ENCODE measurements around the gene TMEM59L. TPM values are rescaled to one million over a fixed set of nuclear protein-coding genes. Genes with fewer than 3 reads are reported as not detected.

TMEM59L gene
- total and polyA plus RNA-seq, 9 of the 15 experiments (the other 6 are each of a cell fraction or from before 2014, with no cell fraction given), result 0.37 TPM; not detected in 8

DNA sequence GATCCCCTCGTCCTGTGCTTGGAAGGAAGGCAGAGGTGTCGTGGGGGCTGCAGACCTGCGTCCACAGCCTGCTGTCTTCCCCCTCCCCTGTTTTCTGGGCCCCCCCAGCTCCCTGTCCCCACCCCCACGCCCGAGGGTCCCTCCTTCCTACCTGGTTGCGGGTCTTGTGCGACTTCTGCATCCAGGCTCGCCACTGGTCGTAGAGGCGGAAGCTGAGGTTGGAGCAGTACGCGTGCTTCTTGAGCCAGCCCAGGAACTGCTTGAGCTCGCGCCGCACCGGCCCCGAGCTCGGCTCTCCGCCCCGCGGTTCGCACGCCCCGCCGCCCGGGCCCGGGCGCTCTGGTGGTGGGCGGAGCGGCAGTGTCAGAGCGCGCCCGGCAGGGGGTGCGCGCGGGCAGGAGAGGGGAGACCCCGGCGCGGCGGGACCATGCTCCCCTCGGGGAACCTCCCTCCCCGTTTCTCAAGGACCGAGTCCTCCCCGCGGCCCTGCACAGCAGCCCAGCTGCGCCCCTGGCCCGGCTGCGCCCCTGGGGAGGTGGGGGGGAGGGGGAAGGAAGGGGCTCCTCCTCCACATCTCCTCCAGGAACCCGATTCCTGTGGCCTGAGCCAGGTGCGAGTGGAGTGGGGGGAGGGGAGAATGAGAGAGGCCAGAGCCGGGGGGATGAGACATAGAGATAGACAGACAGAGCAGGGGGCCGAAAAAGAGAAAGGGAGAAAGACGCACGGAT is 18.4 kb upstream of the TMEM59L start (continued):
- TF ChIP-seq, protein P1, sequence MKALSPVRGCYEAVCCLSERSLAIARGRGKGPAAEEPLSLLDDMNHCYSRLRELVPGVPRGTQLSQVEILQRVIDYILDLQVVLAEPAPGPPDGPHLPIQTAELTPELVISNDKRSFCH (CRISPR knock-in tag; IDR thresholded peaks at IDR 0.05), result no peak
- TF ChIP-seq, protein P1 (tag; IDR thresholded peaks at IDR 0.05), result 0 out of 2 replicates have a peak, but pooled peaks have one; percentile 30
- TF ChIP-seq FIP1L1 (IDR thresholded peaks at IDR 0.05; ENCODE audit: low read depth, low read length, poor library complexity, severe bottlenecking) (peak; percentile 70), ETV5 (CRISPR knock-in tag; IDR thresholded peaks at IDR 0.05; ENCODE audit: low read depth) (0 out of 2 replicates have a peak, but pooled peaks have one; percentile 27), ZNF311 (CRISPR knock-in tag; IDR thresholded peaks at IDR 0.05) (no peak), CAMTA2 (CRISPR knock-in tag; conservative IDR thresholded peaks at IDR 0.05) (no peak), GABPB2 (CRISPR knock-in tag; conservative IDR thresholded peaks at IDR 0.05) (no peak), ZNF699 (CRISPR knock-in tag; IDR thresholded peaks at IDR 0.05; ENCODE audit: insufficient replicate concordance) (no peak), MAFG (tag; conservative IDR thresholded peaks at IDR 0.05) (no peak), RBM17 (IDR thresholded peaks at IDR 0.05; ENCODE audit: borderline replicate concordance, low read depth, low read length) (no peak), NCOA2 (IDR thresholded peaks at IDR 0.05; ENCODE audit: partially characterized antibody in 2 of 2) (no peak), TAF1 (IDR thresholded peaks at IDR 0.05; ENCODE audit: control insufficient read depth, extremely low read depth, insufficient read depth, low read length, severe bottlenecking) (no peak), SREBF2 (CRISPR knock-in tag; IDR thresholded peaks at IDR 0.05) (no peak), SAP30 (IDR thresholded peaks at IDR 0.05; ENCODE audit: borderline replicate concordance, insufficient read depth, low read depth, low read length, poor library complexity, severe bottlenecking) (no peak), ASH1L (IDR thresholded peaks at IDR 0.05; ENCODE audit: borderline replicate concordance, low read depth, partially characterized antibody) (no peak), ZKSCAN1 (IDR thresholded peaks at IDR 0.05; ENCODE audit: low read depth, low read length) (no peak), SNIP1 (IDR thresholded peaks at IDR 0.05; ENCODE audit: low read depth) (peak; percentile 82), BCL6 (CRISPR knock-in tag; IDR thresholded peaks at IDR 0.05) (no peak)
- TF ChIP-seq, protein P2, sequence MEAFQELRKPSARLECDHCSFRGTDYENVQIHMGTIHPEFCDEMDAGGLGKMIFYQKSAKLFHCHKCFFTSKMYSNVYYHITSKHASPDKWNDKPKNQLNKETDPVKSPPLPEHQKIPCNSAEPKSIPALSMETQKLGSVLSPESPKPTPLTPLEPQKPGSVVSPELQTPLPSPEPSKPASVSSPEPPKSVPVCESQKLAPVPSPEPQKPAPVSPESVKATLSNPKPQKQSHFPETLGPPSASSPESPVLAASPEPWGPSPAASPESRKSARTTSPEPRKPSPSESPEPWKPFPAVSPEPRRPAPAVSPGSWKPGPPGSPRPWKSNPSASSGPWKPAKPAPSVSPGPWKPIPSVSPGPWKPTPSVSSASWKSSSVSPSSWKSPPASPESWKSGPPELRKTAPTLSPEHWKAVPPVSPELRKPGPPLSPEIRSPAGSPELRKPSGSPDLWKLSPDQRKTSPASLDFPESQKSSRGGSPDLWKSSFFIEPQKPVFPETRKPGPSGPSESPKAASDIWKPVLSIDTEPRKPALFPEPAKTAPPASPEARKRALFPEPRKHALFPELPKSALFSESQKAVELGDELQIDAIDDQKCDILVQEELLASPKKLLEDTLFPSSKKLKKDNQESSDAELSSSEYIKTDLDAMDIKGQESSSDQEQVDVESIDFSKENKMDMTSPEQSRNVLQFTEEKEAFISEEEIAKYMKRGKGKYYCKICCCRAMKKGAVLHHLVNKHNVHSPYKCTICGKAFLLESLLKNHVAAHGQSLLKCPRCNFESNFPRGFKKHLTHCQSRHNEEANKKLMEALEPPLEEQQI (IDR thresholded peaks at IDR 0.05), result no peak
- TF ChIP-seq, protein P3, sequence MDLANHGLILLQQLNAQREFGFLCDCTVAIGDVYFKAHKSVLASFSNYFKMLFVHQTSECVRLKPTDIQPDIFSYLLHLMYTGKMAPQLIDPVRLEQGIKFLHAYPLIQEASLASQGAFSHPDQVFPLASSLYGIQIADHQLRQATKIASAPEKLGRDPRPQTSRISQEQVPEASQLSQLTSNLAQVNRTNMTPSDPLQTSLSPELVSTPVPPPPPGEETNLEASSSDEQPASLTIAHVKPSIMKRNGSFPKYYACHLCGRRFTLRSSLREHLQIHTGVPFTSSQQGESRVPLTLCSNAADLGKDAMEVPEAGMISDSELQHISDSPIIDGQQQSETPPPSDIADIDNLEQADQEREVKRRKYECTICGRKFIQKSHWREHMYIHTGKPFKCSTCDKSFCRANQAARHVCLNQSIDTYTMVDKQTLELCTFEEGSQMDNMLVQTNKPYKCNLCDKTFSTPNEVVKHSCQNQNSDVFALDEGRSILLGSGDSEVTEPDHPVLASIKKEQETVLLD (IDR thresholded peaks at IDR 0.05), result 0 out of 2 replicates have a peak, but pooled peaks have one; percentile 24
- TF ChIP-seq, protein P4, sequence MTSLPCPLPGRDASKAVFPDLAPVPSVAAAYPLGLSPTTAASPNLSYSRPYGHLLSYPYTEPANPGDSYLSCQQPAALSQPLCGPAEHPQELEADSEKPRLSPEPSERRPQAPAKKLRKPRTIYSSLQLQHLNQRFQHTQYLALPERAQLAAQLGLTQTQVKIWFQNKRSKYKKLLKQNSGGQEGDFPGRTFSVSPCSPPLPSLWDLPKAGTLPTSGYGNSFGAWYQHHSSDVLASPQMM (CRISPR knock-in tag; IDR thresholded peaks at IDR 0.05), result no peak
- TF ChIP-seq, protein P5, sequence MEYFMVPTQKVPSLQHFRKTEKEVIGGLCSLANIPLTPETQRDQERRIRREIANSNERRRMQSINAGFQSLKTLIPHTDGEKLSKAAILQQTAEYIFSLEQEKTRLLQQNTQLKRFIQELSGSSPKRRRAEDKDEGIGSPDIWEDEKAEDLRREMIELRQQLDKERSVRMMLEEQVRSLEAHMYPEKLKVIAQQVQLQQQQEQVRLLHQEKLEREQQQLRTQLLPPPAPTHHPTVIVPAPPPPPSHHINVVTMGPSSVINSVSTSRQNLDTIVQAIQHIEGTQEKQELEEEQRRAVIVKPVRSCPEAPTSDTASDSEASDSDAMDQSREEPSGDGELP (CRISPR knock-in tag; IDR thresholded peaks at IDR 0.05; ENCODE audit: borderline replicate concordance), result peak; percentile 56; the same call in 1 of the 2 replicates
